ENCODE results near the gene NUDT22.

- TF ChIP-seq GATA2 (IDR thresholded peaks at IDR 0.05; ENCODE audit: low read depth, low read length), result no peak
- TF ChIP-seq GATA3 (IDR thresholded peaks at IDR 0.05; ENCODE audit: low read depth, low read length), result no peak
These were observed 35.5 kb downstream of the NUDT22 start for GRCh38 chr11:64261556-64262080.
